HepG2 (cell line): Measurements from ENCODE around the gene MAFF. TPM values are rescaled to one million over a fixed set of nuclear protein-coding genes. Genes with fewer than 3 reads are reported as not detected.

Source experiments
- CERS6 ChIP-seq: sonication (generic); formaldehyde crosslinking; IDR thresholded peaks from 2 replicates; pipeline ENCODE4 v1.5.0; 2020; ENCODE audit warnings: missing genetic modification reagents
- FOXK1 ChIP-seq: sonication (generic); formaldehyde crosslinking; IDR thresholded peaks from 2 replicates; pipeline ENCODE4 v1.4.0; 2020; ENCODE audit warnings: low read depth, missing genetic modification reagents, borderline replicate concordance
- JUND ChIP-seq: sonication (generic); formaldehyde crosslinking; IDR thresholded peaks from 2 replicates; pipeline ENCODE4 v1.8.0; 2022; ENCODE audit warnings: mild to moderate bottlenecking, missing genetic modification reagents
- NFAT5 ChIP-seq: sonication (generic); formaldehyde crosslinking; IDR thresholded peaks from 2 replicates; pipeline ENCODE4 v1.4.0; 2020; ENCODE audit warnings: missing genetic modification reagents
- STAT6 ChIP-seq: sonication (generic); formaldehyde crosslinking; IDR thresholded peaks from 2 replicates; pipeline ENCODE4 v1.4.0; 2020; ENCODE audit warnings: missing genetic modification reagents, mild to moderate bottlenecking, borderline replicate concordance
- U2AF1 ChIP-seq: fragments of 200-400 bp; formaldehyde crosslinking; optimal IDR thresholded peaks from 2 replicates; pipeline ENCODE3; 2017; ENCODE audit warnings: mild to moderate bottlenecking, low read depth, low read length
- ZFAT ChIP-seq: sonication (generic); formaldehyde crosslinking; conservative IDR thresholded peaks from 2 replicates; pipeline ENCODE4 v1.8.1; 2023; ENCODE audit warnings: missing genetic modification reagents, inconsistent platforms
- ZNF543 ChIP-seq: sonication (generic); formaldehyde crosslinking; IDR thresholded peaks from 2 replicates; pipeline ENCODE4 v1.4.0; 2020; ENCODE audit warnings: mild to moderate bottlenecking, missing genetic modification reagents
- ZNF574 ChIP-seq: sonication (generic); formaldehyde crosslinking; IDR thresholded peaks from 2 replicates; pipeline ENCODE4 v1.4.0; 2020; ENCODE audit warnings: missing genetic modification reagents
- ZNF629 ChIP-seq: sonication (generic); formaldehyde crosslinking; conservative IDR thresholded peaks from 2 replicates; pipeline ENCODE4 v1.5.0; 2020; ENCODE audit warnings: missing genetic modification reagents
- ZNF737 ChIP-seq: sonication (generic); formaldehyde crosslinking; IDR thresholded peaks from 2 replicates; pipeline ENCODE4 v1.5.0; 2020; ENCODE audit warnings: missing genetic modification reagents, mild to moderate bottlenecking, borderline replicate concordance
- polyA plus RNA-seq, 8 experiments: library from polyadenylated mRNA; depleted of rRNA in 3 of 8; stranded (reverse) in 7 of 8; unstranded in 1 of 8; fragments of >200 nt; fragmentation: Illumina TruSeq in 4 of 8; extraction: Trizol in 4 of 8; gene quantifications; 2 replicates each; pipeline versions ENCODE4 v1.2.1 to v1.2.3, GENCODE V29; 2011 to 2016; ENCODE audit warnings: low read depth in 4 of 8, missing spikeins in 1 of 8, mixed read lengths in 1 of 8; ENCODE audit not compliant: insufficient read depth in 1 of 8
- total RNA-seq, 5 experiments: library from RNA; depleted of rRNA; stranded (reverse); fragments of >200 nt; fragmentation: Illumina TruSeq; extraction: Trizol; gene quantifications; 2 replicates each; pipeline ENCODE4 v1.2.3, GENCODE V29; 2016; ENCODE audit warnings: low read depth in 1 of 5

The MAFF gene
- total and polyA plus RNA-seq, 2 of the 13 experiments (the other 11 are each of a cell fraction or from before 2014, with no cell fraction given) = 5.4 to 14.3 TPM

GRCh38 chr22:38191731-38192474 lies 9.9 kb upstream of the MAFF start (continued):
- no peak for TF ChIP-seq STAT6 (CRISPR knock-in tag)
- TF ChIP-seq CERS6 (CRISPR knock-in tag) = no peak
- no peak for TF ChIP-seq ZFAT (CRISPR knock-in tag)
- no peak for TF ChIP-seq ZNF629 (CRISPR knock-in tag)
- TF ChIP-seq ZNF574 (CRISPR knock-in tag) = no peak
- no peak for TF ChIP-seq ZNF543 (CRISPR knock-in tag)
- no peak for TF ChIP-seq NFAT5 (CRISPR knock-in tag)
- TF ChIP-seq U2AF1 = no peak
- no peak for TF ChIP-seq ZNF737 (CRISPR knock-in tag)
- TF ChIP-seq JUND (CRISPR knock-in tag) = no peak
- TF ChIP-seq FOXK1 (CRISPR knock-in tag) = no peak
